Body of pancreas (tissue), 4 donors: ENCODE measurements around the gene PLAAT1.

Experiments used
- POLR2A ChIP-seq, 3 donors: fragments of 450-650 bp; IDR thresholded peaks; one replicate each; pipeline ENCODE4 v1.6.1; 2016; ENCODE audit warnings: antibody characterized with exemption in 3 of 3, mild to moderate bottlenecking in 2 of 3
- TF ChIP-seq, protein P1 (sequence below), 7 experiments: fragments of 450-650 bp in 4 of 7; fragments of 200-600 bp in 3 of 7; sonication (generic) in 3 of 7; IDR thresholded peaks; one replicate each; pipeline ENCODE4 v1.5.1; 2016 to 2019; ENCODE audit warnings: antibody characterized with exemption in 7 of 7

DNA sequence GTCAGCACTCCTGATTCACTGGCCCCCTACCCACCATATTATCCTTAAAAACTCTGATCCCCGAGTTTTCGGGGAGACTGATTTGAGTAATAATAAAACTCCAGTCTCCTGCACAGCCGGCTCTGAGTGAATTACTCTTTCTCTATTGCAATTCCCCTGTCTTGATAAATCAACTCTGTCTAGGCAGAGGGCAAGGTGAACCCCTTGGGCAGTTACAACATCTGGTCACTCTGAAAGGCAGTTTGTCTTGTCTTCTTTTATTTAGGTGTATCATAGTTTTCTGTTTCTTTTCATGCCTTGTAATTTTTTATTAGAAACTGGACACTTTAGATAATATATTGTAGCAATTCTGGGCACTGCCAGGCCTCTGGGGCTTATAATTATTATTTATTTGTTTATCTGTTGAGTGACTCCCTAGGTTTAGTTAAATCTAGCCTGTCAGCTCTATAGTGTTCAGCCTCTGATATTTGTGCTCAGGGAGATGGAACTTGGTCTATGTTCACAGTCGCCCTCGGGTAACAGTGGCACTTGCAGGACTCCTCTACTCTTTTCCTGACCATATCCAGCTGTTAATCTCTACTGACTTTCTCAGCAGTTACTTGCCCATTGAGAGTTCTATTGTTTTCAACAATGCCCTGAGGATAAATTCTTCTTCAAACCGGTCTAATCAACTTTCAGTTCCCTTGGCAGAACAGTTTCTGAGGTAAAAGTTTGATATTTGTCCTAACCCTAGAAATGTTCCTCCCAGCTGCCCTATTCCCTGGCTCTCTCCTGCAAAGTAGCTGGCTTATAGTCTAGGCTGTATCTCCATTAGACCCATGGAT, 15.5 kb upstream of the PLAAT1 start:
- TF ChIP-seq, protein P1, sequence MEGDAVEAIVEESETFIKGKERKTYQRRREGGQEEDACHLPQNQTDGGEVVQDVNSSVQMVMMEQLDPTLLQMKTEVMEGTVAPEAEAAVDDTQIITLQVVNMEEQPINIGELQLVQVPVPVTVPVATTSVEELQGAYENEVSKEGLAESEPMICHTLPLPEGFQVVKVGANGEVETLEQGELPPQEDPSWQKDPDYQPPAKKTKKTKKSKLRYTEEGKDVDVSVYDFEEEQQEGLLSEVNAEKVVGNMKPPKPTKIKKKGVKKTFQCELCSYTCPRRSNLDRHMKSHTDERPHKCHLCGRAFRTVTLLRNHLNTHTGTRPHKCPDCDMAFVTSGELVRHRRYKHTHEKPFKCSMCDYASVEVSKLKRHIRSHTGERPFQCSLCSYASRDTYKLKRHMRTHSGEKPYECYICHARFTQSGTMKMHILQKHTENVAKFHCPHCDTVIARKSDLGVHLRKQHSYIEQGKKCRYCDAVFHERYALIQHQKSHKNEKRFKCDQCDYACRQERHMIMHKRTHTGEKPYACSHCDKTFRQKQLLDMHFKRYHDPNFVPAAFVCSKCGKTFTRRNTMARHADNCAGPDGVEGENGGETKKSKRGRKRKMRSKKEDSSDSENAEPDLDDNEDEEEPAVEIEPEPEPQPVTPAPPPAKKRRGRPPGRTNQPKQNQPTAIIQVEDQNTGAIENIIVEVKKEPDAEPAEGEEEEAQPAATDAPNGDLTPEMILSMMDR (IDR thresholded peaks at IDR 0.05), result no peak
- no peak for TF ChIP-seq POLR2A (IDR thresholded peaks at IDR 0.05)
